ENCODE measurements around the gene MAFF. TPM values are rescaled to one million over a fixed set of nuclear protein-coding genes. Genes with fewer than 3 reads are reported as not detected.

MAFF gene
- total and polyA plus RNA-seq, 8 donors = 0.58 to 130 (median 47.3) TPM

- no peaks in the 10 kb centered on the region for H3K9me3 ChIP-seq
- TF ChIP-seq EP300 (IDR thresholded peaks at IDR 0.05) (no peak), POLR2AphosphoS5 (IDR thresholded peaks at IDR 0.05) (no peak)
- TF ChIP-seq, protein P1, sequence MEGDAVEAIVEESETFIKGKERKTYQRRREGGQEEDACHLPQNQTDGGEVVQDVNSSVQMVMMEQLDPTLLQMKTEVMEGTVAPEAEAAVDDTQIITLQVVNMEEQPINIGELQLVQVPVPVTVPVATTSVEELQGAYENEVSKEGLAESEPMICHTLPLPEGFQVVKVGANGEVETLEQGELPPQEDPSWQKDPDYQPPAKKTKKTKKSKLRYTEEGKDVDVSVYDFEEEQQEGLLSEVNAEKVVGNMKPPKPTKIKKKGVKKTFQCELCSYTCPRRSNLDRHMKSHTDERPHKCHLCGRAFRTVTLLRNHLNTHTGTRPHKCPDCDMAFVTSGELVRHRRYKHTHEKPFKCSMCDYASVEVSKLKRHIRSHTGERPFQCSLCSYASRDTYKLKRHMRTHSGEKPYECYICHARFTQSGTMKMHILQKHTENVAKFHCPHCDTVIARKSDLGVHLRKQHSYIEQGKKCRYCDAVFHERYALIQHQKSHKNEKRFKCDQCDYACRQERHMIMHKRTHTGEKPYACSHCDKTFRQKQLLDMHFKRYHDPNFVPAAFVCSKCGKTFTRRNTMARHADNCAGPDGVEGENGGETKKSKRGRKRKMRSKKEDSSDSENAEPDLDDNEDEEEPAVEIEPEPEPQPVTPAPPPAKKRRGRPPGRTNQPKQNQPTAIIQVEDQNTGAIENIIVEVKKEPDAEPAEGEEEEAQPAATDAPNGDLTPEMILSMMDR (IDR thresholded peaks at IDR 0.05) = no peak
- 57 to 78% (median 72%) methylated on average over 7 of the region's 7 CpGs for WGBS, 5 donors
- peak overlapping the region in 2 of 4 donors; percentile 69 to 77 for H3K4me3 ChIP-seq
- intact Hi-C loops (cut with DNase I; ENCODE audit: low total_unique reads) = no loop called here
- H3K36me3 ChIP-seq = peaks cover 0 to 19% (median 7%) of the 10 kb centered on the region in 4 donors
- H3K27ac ChIP-seq = peak overlapping the region; percentile 98 to 100 (median 100)
- DNase-seq = peak in 1 of 2 donors; percentile 33
- H3K4me1 ChIP-seq = peaks cover 18 to 50% (median 35%) of the 10 kb centered on the region in 4 donors
- no peaks in the 10 kb centered on the region for H3K27me3 ChIP-seq
Observed at GRCh38 chr22:38204784-38205183, 3.0 kb downstream of the MAFF start.

GRCh38 chr22:38205261-38206128, 3.7 kb downstream of the MAFF start:
- TF ChIP-seq, protein P1 (IDR thresholded peaks at IDR 0.05) = no peak
- TF ChIP-seq POLR2A (IDR thresholded peaks at IDR 0.05) = no peak
- TF ChIP-seq EP300 (IDR thresholded peaks at IDR 0.05) = no peak
- TF ChIP-seq POLR2AphosphoS5 (IDR thresholded peaks at IDR 0.05) = peak in 2 of 3 donors; percentile 52 to 67
- H3K4me3 ChIP-seq = peak overlapping the region in 3 of 4 donors; percentile 7 to 77 (median 69)
- WGBS, 5 donors = 61 to 72% (median 66%) methylated on average over 14 to 15 of the region's 15 CpGs
- DNase-seq = peak in 1 of 2 donors; percentile 95
- no peaks in the 10 kb centered on the region for H3K9me3 ChIP-seq
- peaks cover 0 to 19% (median 9%) of the 10 kb centered on the region in 4 donors for H3K36me3 ChIP-seq
- peaks cover 18 to 55% (median 35%) of the 10 kb centered on the region in 4 donors for H3K4me1 ChIP-seq
- peak overlapping the region; percentile 98 to 100 (median 100) for H3K27ac ChIP-seq
- no peaks in the 10 kb centered on the region for H3K27me3 ChIP-seq
- intact Hi-C loops (cut with DNase I; ENCODE audit: low total_unique reads) = no loop called here

DNA sequence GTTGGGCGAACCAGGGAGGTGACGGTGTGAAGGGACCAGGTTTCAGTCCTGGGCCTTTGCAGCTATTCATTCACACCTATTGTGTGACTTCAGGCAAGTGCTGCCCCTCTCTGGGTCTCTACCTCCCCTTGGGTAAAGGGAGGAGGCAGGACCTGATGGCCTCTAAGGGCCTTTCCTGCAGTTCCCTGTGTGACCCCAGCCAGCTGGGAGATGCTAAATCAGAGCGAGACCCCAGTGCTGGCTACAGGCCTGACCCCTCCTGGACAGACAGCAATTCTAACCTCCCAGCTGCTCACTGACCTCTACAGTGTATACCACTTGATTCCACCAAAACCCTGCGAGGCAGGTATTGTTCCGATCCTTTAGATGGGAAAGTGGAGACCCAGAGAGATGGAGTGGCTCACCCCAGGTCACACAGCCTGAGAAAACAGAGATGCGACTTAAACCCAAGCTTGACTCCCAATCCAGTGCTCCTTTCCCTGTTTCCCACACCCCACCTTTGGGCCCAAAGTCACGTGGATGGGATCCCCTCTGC, 6.2 kb downstream of the MAFF start:
- H3K4me3 ChIP-seq = no peak overlapping the region
- no peak for DNase-seq
- peak overlapping the region in 1 of 5 donors; percentile 2 for H3K27ac ChIP-seq
- TF ChIP-seq, protein P1 (IDR thresholded peaks at IDR 0.05) = no peak
- no peak for TF ChIP-seq POLR2AphosphoS5 (IDR thresholded peaks at IDR 0.05)
- TF ChIP-seq POLR2A (IDR thresholded peaks at IDR 0.05) = no peak
- no peak for TF ChIP-seq EP300 (IDR thresholded peaks at IDR 0.05)
- peaks cover 0 to 25% (median 9%) of the 10 kb centered on the region in 4 donors for H3K36me3 ChIP-seq
- 87 to 93% (median 91%) methylated on average over 7 of the region's 7 CpGs for WGBS, 5 donors
- H3K9me3 ChIP-seq = no peaks in the 10 kb centered on the region
- H3K4me1 ChIP-seq = peaks cover 18 to 57% (median 29%) of the 10 kb centered on the region in 4 donors
- intact Hi-C loops (cut with DNase I; ENCODE audit: low total_unique reads) = no loop called here
- H3K27me3 ChIP-seq = no peaks in the 10 kb centered on the region

- peaks cover 0 to 25% (median 9%) of the 10 kb centered on the region in 4 donors for H3K36me3 ChIP-seq
Observed at GRCh38 chr22:38208551-38208968, 6.8 kb downstream of the MAFF start.

More at GRCh38 chr22:38208551-38208968, 6.8 kb downstream of the MAFF start:
- intact Hi-C loops (cut with DNase I; ENCODE audit: low total_unique reads) = no loop called here
- Histone ChIP-seq H3K9me3 (no peaks in the 10 kb centered on the region), H3K27me3 (no peaks in the 10 kb centered on the region), H3K4me1 (peaks cover 15 to 58% (median 28%) of the 10 kb centered on the region in 4 donors), H3K27ac (peak overlapping the region in 1 of 5 donors; percentile 2), H3K4me3 (no peak overlapping the region)
- no peak for TF ChIP-seq POLR2AphosphoS5 (IDR thresholded peaks at IDR 0.05)
- no peak for DNase-seq
- whole genome bisulfite sequencing, 5 donors = 66 to 93% (median 77%) methylated on average over 5 to 6 of the region's 6 CpGs

Data from stomach (tissue), 9 donors.